Sciatic nerve (tissue), 2 donors: ENCODE results near the gene ADCY9. TPM values are rescaled to one million over a fixed set of nuclear protein-coding genes. Genes with fewer than 3 reads are reported as not detected.

Experiments used
- ATAC-seq: fragments of 200-7000 bp; cut with Tn5 transposase; one replicate; pipeline ENCODE4 v1.9.1; 2020; ENCODE audit warnings: mild to moderate bottlenecking, moderate library complexity
- DNase-seq: peaks from one replicate; pipeline ENCODE4 v3.0.0-alpha.2; 2020; ENCODE audit warnings: low spot score
- intact Hi-C: fragments of 100-400 bp; cut with DNase I; formaldehyde crosslinking; loops from one replicate; pipeline ENCODE4 v1.14.2; 2022
- total RNA-seq: library from RNA; stranded (reverse); fragmentation: NEBNext Ultra II Directional; extraction: Animal tissue kit (Norgen Biotek cat#: 25700); gene quantifications from one replicate; pipeline ENCODE4 v1.2.1, GENCODE V29; 2021
- donor health status: DM: no; HTN: no; CAD: no.
- donor health status: DM: no; HTN: no; CAD: no.

ADCY9 gene
- total RNA-seq, 1 donor from 2014 or later = 25.9 TPM

GRCh38 chr16:4016658-4017057, 99.6 kb downstream of the ADCY9 start:
- ATAC-seq (no peak), DNase-seq (no peak)
- intact Hi-C loops = loop anchor here (10.0 kb wide), 1 partner anchor 98 kb away; the partner anchor contains the start of gene ADCY9

GRCh38 chr16:4016005-4016352, 100.3 kb downstream of the ADCY9 start:
- intact Hi-C loops = loop anchor here (10.0 kb wide), 1 partner anchor 99 kb away; the partner anchor contains the start of gene ADCY9
- DNase-seq = no peak
- no peak for ATAC-seq

- no peak for ATAC-seq
- intact Hi-C loops = loop anchor here (10.0 kb wide), 1 partner anchor 99 kb away; the partner anchor contains the start of gene ADCY9
- DNase-seq = no peak
Measured at GRCh38 chr16:4015275-4016004, 100.8 kb downstream of the ADCY9 start.

GRCh38 chr16:4011940-4012629, 104.2 kb downstream of the ADCY9 start:
- DNase-seq (no peak), ATAC-seq (no peak)
- intact Hi-C loops = loop anchor here (10.0 kb wide), 1 partner anchor 103 kb away; the partner anchor contains the start of gene ADCY9

GRCh38 chr16:4011225-4011939, 104.9 kb downstream of the ADCY9 start:
- intact Hi-C loops = loop anchor here (10.0 kb wide), 1 partner anchor 103 kb away; the partner anchor contains the start of gene ADCY9
- DNase-seq = no peak

GRCh38 chr16:4010225-4011158, 105.8 kb downstream of the ADCY9 start:
- ATAC-seq (no peak), DNase-seq (no peak)
- intact Hi-C loops = loop anchor here (10.0 kb wide), 1 partner anchor 104 kb away; the partner anchor contains the start of gene ADCY9

More at GRCh38 chr16:4011225-4011939, 104.9 kb downstream of the ADCY9 start:
- peak; percentile 8 for ATAC-seq

GRCh38 chr16:4009177-4009576, 107.1 kb downstream of the ADCY9 start:
- DNase-seq (no peak), ATAC-seq (no peak)
- intact Hi-C loops = no loop called here

- ATAC-seq = no peak
- intact Hi-C loops = no loop called here
- DNase-seq = no peak
Measured at GRCh38 chr16:4008116-4008515, 108.1 kb downstream of the ADCY9 start.

GRCh38 chr16:4006397-4006999, 109.7 kb downstream of the ADCY9 start:
- ATAC-seq (no peak), DNase-seq (no peak)
- intact Hi-C loops = no loop called here

GRCh38 chr16:4005731-4006130, 110.5 kb downstream of the ADCY9 start:
- DNase-seq = no peak
- ATAC-seq = no peak
- intact Hi-C loops = no loop called here

- DNase-seq (no peak), ATAC-seq (no peak)
- intact Hi-C loops = no loop called here
Measured at GRCh38 chr16:4005281-4005680, 111.0 kb downstream of the ADCY9 start.

GRCh38 chr16:4004206-4004605, 112.0 kb downstream of the ADCY9 start:
- intact Hi-C loops = no loop called here
- no peak for ATAC-seq
- no peak for DNase-seq

- intact Hi-C loops = no loop called here
- DNase-seq (no peak), ATAC-seq (no peak)
Measured at GRCh38 chr16:4003576-4003975, 112.7 kb downstream of the ADCY9 start.

- ATAC-seq (no peak), DNase-seq (no peak)
- intact Hi-C loops = no loop called here
Measured at GRCh38 chr16:4003166-4003565, 113.1 kb downstream of the ADCY9 start.

- intact Hi-C loops = no loop called here
- no peak for DNase-seq
- ATAC-seq = no peak
Measured at GRCh38 chr16:4002121-4002520, 114.1 kb downstream of the ADCY9 start.

GRCh38 chr16:3999479-4000325, 116.5 kb downstream of the ADCY9 start:
- intact Hi-C loops = no loop called here
- ATAC-seq (peak; percentile 86), DNase-seq (no peak)

- intact Hi-C loops = no loop called here
- no peak for DNase-seq
- ATAC-seq = peak; percentile 78
Measured at GRCh38 chr16:3998793-3999478, 117.3 kb downstream of the ADCY9 start.
